IPS-20b (cell line): ENCODE measurements around the gene INTS6.

Source experiments
- H3K27ac ChIP-seq: one replicate; pipeline ENCODE4 v1.5.1; 2013; ENCODE audit warnings: low read length
- H3K27me3 ChIP-seq: 2 replicates; pipeline ENCODE4 v1.6.1; 2013; ENCODE audit warnings: mild to moderate bottlenecking, low read length, inconsistent platforms; ENCODE audit not compliant: insufficient read depth
- H3K36me3 ChIP-seq: 2 replicates; pipeline ENCODE4 v1.6.1; 2013; ENCODE audit warnings: low read depth, mild to moderate bottlenecking, inconsistent platforms, low read length, moderate library complexity; ENCODE audit not compliant: insufficient read depth
- H3K4me1 ChIP-seq: 2 replicates; pipeline ENCODE4 v1.6.1; 2013; ENCODE audit warnings: mild to moderate bottlenecking, control low read depth, inconsistent platforms, low read length, moderate library complexity; ENCODE audit not compliant: insufficient read depth
- H3K4me3 ChIP-seq: 2 replicates; pipeline ENCODE4 v1.5.1; 2013; ENCODE audit warnings: mild to moderate bottlenecking, low read length, inconsistent platforms
- H3K9ac ChIP-seq: 2 replicates; pipeline ENCODE4 v1.6.1; 2013; ENCODE audit warnings: low read depth, mild to moderate bottlenecking, inconsistent platforms, low read length, moderate library complexity
- H3K9me3 ChIP-seq: 2 replicates; pipeline ENCODE4 v1.6.1; 2013; ENCODE audit warnings: mild to moderate bottlenecking, low read depth, low read length, inconsistent platforms; ENCODE audit not compliant: insufficient read depth

The INTS6 gene

GRCh38 chr13:51341232-51341631 is 111.6 kb downstream of the INTS6 start:
- H3K36me3 ChIP-seq: no peaks in the 10 kb centered on the region
- H3K27ac ChIP-seq: no peak overlapping the region
- H3K27me3 ChIP-seq: no peaks in the 10 kb centered on the region
- no peaks in the 10 kb centered on the region for H3K9me3 ChIP-seq
- H3K4me3 ChIP-seq: no peak overlapping the region
- H3K4me1 ChIP-seq: no peaks in the 10 kb centered on the region
- H3K9ac ChIP-seq: no peak overlapping the region

GRCh38 chr13:51339952-51340732 is 112.7 kb downstream of the INTS6 start:
- H3K27me3 ChIP-seq: no peaks in the 10 kb centered on the region

GRCh38 chr13:51339354-51339753 is 113.5 kb downstream of the INTS6 start, which contains the start of gene SERPINE3:
Gene SERPINE3 (plus strand): TSS chr13:51339691. CDS start chr13:51341092, 1,401 bp downstream.
- Histone ChIP-seq H3K4me3 (no peak within 1 kb of the TSS), H3K36me3 (no peaks in the 10 kb centered on the region), H3K4me1 (no peaks in the 10 kb centered on the region), H3K27me3 (no peaks in the 10 kb centered on the region), H3K9me3 (no peaks in the 10 kb centered on the region), H3K27ac (no peak within 1 kb of the TSS), H3K9ac (no peak within 1 kb of the TSS)

More at GRCh38 chr13:51339952-51340732, 112.7 kb downstream of the INTS6 start:
- Histone ChIP-seq H3K4me1 (no peaks in the 10 kb centered on the region), H3K4me3 (no peak overlapping the region), H3K9me3 (no peaks in the 10 kb centered on the region), H3K27ac (no peak overlapping the region), H3K9ac (no peak overlapping the region), H3K36me3 (no peaks in the 10 kb centered on the region)

- Histone ChIP-seq H3K4me1 (no peaks in the 10 kb centered on the region), H3K36me3 (no peaks in the 10 kb centered on the region), H3K9me3 (no peaks in the 10 kb centered on the region), H3K9ac (no peak overlapping the region), H3K4me3 (no peak overlapping the region), H3K27ac (no peak overlapping the region), H3K27me3 (no peaks in the 10 kb centered on the region)
Observed at GRCh38 chr13:51336746-51337145, 116.1 kb downstream of the INTS6 start.

- Histone ChIP-seq H3K4me3 (no peak overlapping the region), H3K27ac (no peak overlapping the region), H3K27me3 (no peaks in the 10 kb centered on the region), H3K4me1 (peaks cover 1% of the 10 kb centered on the region; the same call in 1 of the 2 replicates), H3K36me3 (no peaks in the 10 kb centered on the region), H3K9ac (no peak overlapping the region), H3K9me3 (no peaks in the 10 kb centered on the region)
Observed at GRCh38 chr13:51333826-51334225, 119.0 kb downstream of the INTS6 start.

GRCh38 chr13:51333421-51333820 is 119.4 kb downstream of the INTS6 start:
- H3K27ac ChIP-seq: no peak overlapping the region
- no peak overlapping the region for H3K4me3 ChIP-seq
- H3K9ac ChIP-seq: no peak overlapping the region
- H3K36me3 ChIP-seq: no peaks in the 10 kb centered on the region
- H3K27me3 ChIP-seq: no peaks in the 10 kb centered on the region
- no peaks in the 10 kb centered on the region for H3K9me3 ChIP-seq
- peaks cover 3% of the 10 kb centered on the region; the same call in 1 of the 2 replicates for H3K4me1 ChIP-seq

GRCh38 chr13:51332566-51333361 is 120.1 kb downstream of the INTS6 start:
- Histone ChIP-seq H3K27ac (no peak overlapping the region), H3K27me3 (no peaks in the 10 kb centered on the region), H3K9me3 (no peaks in the 10 kb centered on the region), H3K36me3 (no peaks in the 10 kb centered on the region), H3K9ac (no peak overlapping the region), H3K4me3 (no peak overlapping the region), H3K4me1 (peaks cover 3% of the 10 kb centered on the region; the same call in 1 of the 2 replicates)

GRCh38 chr13:51331354-51331861 is 121.4 kb downstream of the INTS6 start:
- H3K36me3 ChIP-seq: no peaks in the 10 kb centered on the region
- no peak overlapping the region for H3K27ac ChIP-seq
- peaks cover 3% of the 10 kb centered on the region; the same call in 1 of the 2 replicates for H3K4me1 ChIP-seq
- no peak overlapping the region for H3K9ac ChIP-seq
- H3K4me3 ChIP-seq: no peak overlapping the region
- H3K27me3 ChIP-seq: no peaks in the 10 kb centered on the region
- no peaks in the 10 kb centered on the region for H3K9me3 ChIP-seq

GRCh38 chr13:51330791-51331190 is 122.0 kb downstream of the INTS6 start:
- Histone ChIP-seq H3K9ac (no peak overlapping the region), H3K4me1 (peaks cover 6% of the 10 kb centered on the region), H3K9me3 (no peaks in the 10 kb centered on the region), H3K4me3 (no peak overlapping the region), H3K36me3 (no peaks in the 10 kb centered on the region), H3K27ac (no peak overlapping the region), H3K27me3 (no peaks in the 10 kb centered on the region)

- no peak overlapping the region for H3K27ac ChIP-seq
- H3K27me3 ChIP-seq: no peaks in the 10 kb centered on the region
- H3K9ac ChIP-seq: no peak overlapping the region
- no peaks in the 10 kb centered on the region for H3K36me3 ChIP-seq
- no peak overlapping the region for H3K4me3 ChIP-seq
- H3K4me1 ChIP-seq: peaks cover 12% of the 10 kb centered on the region
- H3K9me3 ChIP-seq: no peaks in the 10 kb centered on the region
Observed at GRCh38 chr13:51329606-51330005, 123.2 kb downstream of the INTS6 start.

- no peaks in the 10 kb centered on the region for H3K9me3 ChIP-seq
- H3K9ac ChIP-seq: no peak overlapping the region
Observed at GRCh38 chr13:51328488-51328887, 124.3 kb downstream of the INTS6 start.

More at GRCh38 chr13:51328488-51328887, 124.3 kb downstream of the INTS6 start:
- H3K27ac ChIP-seq: no peak overlapping the region
- H3K4me1 ChIP-seq: peaks cover 12% of the 10 kb centered on the region
- H3K36me3 ChIP-seq: no peaks in the 10 kb centered on the region
- no peaks in the 10 kb centered on the region for H3K27me3 ChIP-seq
- H3K4me3 ChIP-seq: no peak overlapping the region
